Retinal pigment epithelial cell (primary cell): ENCODE data around the gene CSK.

Source experiments
- DNase-seq: peaks from one replicate; pipeline ENCODE4 v3.0.0-alpha.2; 2010; ENCODE audit warnings: low read depth
- H3K4me3 ChIP-seq: 2 replicates; pipeline ENCODE4 v1.5.1; 2011; ENCODE audit warnings: mild to moderate bottlenecking, low read length, control low read depth, moderate library complexity
- CTCF ChIP-seq: conservative IDR thresholded peaks from 2 replicates; pipeline ENCODE4 v1.5.1; 2011; ENCODE audit warnings: low read depth, low read length, control low read depth, inconsistent platforms

The CSK gene

DNA sequence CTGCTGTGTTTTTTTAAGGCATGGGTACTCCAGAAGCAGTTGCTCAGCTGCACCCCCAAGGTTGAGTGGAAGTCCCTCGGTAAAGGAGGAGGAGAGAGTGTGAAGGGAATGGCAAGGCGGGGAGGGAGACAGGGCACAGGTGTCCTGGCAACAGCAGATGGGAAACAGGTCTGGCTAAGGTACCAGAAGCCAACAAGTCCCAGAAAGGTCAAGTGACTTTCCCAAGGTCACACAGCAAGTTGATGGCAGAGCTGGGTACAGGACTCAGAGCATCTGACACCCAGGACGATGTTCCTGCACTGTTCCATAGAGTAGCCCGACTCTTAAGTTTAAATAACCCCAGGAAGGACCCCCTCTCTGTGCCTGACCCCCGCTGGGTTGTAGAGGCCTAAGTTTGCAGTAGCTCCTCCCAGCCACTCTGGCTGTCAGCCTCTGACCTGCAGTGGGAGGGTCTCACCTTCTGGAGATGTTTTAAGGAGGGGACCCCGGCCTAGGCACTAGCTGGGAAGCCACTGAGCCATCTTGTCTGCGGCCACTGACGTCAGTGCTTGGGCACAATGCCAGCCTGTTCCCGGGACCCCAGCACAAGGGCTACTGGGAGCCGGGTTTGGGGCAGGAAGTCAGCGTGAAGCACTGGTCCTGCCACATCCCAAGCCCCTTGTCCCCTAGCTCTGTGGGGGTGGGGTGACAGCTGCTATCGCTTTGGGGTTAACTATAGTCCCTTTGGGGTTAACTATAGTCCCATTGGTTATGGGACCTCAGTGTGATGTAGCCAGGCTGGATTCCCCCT lies 10.5 kb downstream of the CSK start:
- no peak for TF ChIP-seq CTCF
- H3K4me3 ChIP-seq: no peak overlapping the region
- DNase-seq: no peak

GRCh38 chr15:74793135-74794028 lies 11.5 kb downstream of the CSK start:
- TF ChIP-seq CTCF: peak; percentile 18
- no peak for DNase-seq
- no peak overlapping the region for H3K4me3 ChIP-seq

DNA sequence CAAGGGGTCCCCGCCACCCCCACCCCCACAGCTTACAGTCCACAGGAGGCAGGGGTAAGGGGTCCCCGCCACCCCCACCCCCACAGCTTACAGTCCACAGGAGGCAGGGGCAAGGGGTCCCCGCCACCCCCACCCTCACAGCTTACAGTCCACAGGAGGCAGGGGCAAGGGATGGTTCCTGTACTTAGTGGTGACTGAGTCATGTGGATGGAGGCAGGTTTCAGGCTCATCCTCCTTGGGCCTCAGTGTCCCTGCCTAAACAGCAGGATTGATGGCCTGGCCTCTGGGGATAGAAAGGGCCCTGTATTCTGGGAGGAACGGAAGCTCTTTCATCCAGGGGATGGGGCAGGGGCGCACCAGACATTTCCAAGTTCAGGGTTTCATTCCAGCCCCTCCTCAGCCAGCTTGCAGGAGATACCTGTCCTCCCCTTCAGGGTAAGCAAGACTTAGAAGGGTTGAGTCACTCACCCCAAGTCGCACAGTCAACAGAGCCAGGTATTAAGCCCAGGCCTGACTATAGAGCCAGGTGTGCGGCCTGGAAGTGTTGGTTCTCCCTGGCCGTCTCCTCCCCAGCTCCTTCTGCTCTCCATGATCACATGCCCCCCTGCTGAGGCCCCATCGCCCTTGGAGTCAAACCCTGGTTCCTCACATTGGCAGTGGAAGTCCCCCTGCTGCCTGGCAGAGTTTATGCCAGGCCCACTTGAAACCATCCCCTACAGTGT lies 12.5 kb downstream of the CSK start:
- no peak for DNase-seq
- no peak for TF ChIP-seq CTCF
- H3K4me3 ChIP-seq: no peak overlapping the region

DNA sequence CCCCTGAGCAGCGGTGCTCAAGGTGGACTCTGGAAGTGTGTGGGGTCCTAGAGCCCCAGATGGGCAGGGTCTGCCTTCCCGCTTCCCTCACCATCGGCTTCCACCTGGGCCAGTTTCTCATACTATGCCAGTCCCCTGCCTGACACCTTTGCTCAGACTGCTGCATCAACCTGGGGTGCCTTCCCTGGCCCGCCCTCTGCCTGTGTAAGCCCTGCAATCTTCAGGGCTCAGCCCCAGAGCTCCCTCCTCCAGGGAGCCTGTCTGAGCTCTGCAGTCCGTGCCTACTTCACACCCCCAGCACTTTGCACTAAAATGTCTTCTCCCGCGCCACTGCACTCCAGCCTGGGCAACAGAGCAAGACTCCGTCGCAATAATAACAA lies 13.1 kb downstream of the CSK start:
- TF ChIP-seq CTCF: no peak
- DNase-seq: no peak
- no peak overlapping the region for H3K4me3 ChIP-seq

DNA sequence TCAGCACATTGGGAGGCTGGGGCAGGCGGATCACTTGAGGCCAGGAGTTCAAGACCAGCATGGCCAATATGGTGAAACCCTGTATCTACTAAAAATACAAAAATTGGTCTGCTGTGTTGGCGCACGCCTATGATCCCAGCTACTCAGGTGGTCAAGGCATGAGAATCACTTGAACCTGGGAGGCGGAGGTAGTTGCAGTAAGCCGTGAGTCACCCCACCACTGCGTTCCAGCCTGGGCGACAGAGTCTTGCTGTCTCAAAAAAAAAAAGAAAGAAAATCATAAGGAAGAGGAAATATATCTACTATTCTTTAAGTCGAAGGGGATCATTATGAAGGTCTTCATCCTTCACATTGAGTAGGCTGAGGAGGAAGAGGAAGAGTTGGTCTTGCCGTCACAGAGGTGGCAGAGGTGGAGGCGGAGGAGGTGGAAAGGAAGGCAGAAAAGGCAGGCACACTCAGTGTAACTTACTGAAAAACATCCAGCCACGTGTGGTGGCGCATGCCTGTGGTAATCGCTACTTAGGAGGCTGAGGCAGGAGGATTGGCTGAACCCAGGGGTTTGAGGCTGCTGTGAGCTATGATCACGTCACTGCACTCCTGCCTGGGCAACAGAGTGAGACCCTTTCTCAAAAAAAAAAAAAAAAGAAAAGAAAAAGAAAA lies 14.2 kb downstream of the CSK start:
- H3K4me3 ChIP-seq: no peak overlapping the region
- no peak for DNase-seq
- TF ChIP-seq CTCF: no peak

- no peak overlapping the region for H3K4me3 ChIP-seq
- no peak for DNase-seq
- no peak for TF ChIP-seq CTCF
Measured at GRCh38 chr15:74798388-74799254, 16.7 kb downstream of the CSK start.
